BJ (cell line): Measurements from ENCODE around the gene AOC3. TPM values are rescaled to one million over a fixed set of nuclear protein-coding genes. Genes with fewer than 3 reads are reported as not detected.
"Not testable (repeated sequence)": the region's sequence is repeated elsewhere in the genome, so short reads cannot be mapped to it uniquely, and the experiment has no call there.

ENCODE experiments used
- CTCF ChIA-PET: fragments of 350-600 bp; formaldehyde crosslinking; extraction: SDS; loops from one replicate; lab custom pipeline; 2021; ENCODE audit warnings: antibody characterized with exemption, inconsistent platforms; lab: Yijun Ruan, JAX
- POLR2A ChIA-PET: fragments of 300-600 bp; sonication (Branson Sonifier 250); formaldehyde crosslinking; extraction: SDS; loops from one replicate; lab custom pipeline; 2021; ENCODE audit warnings: antibody characterized with exemption; lab: Charles Lee
- DNase-seq: peaks from one replicate; pipeline ENCODE4 v3.0.0-alpha.2; 2011; ENCODE audit warnings: low read depth
- H3K27me3 ChIP-seq: 2 replicates; pipeline ENCODE4 v1.6.0; 2011; ENCODE audit warnings: low read length; ENCODE audit not compliant: control insufficient read depth, insufficient read depth
- H3K36me3 ChIP-seq: 2 replicates; pipeline ENCODE4 v1.5.1; 2011; ENCODE audit warnings: low read length; ENCODE audit not compliant: control insufficient read depth, insufficient read depth
- H3K4me3 ChIP-seq: 2 replicates; pipeline ENCODE4 v1.5.1; 2011; ENCODE audit warnings: low read depth, mild to moderate bottlenecking, control low read depth, low read length
- CTCF ChIP-seq: IDR thresholded peaks from 2 replicates; pipeline ENCODE4 v1.5.1; 2011; ENCODE audit warnings: low read depth, mild to moderate bottlenecking, control low read depth, inconsistent platforms, low read length, moderate library complexity; ENCODE audit not compliant: insufficient read depth
- polyA plus RNA-seq: library from polyadenylated mRNA; depleted of rRNA; stranded (reverse); fragments of >200 nt; gene quantifications from 2 replicates; pipeline ENCODE4 v1.2.3, GENCODE V29; 2011

AOC3 gene
- polyA plus RNA-seq, 1 experiment: 0.22 TPM

GRCh38 chr17:42877037-42877436, 26.0 kb downstream of the AOC3 start:
- ChIA-PET CTCF (interaction anchor here (0.6 kb wide), 1 partner anchor 8 kb away, joined by 3 read pairs; no protein-coding TSS in a partner anchor), POLR2A (no interaction called here)
- H3K27me3 ChIP-seq: peaks cover 14% of the 10 kb centered on the region; the same call in 1 of the 2 replicates
- no peak for DNase-seq
- no peak for TF ChIP-seq CTCF
- H3K36me3 ChIP-seq: no peaks in the 10 kb centered on the region
- H3K4me3 ChIP-seq: no peak overlapping the region

GRCh38 chr17:42878123-42878880, 27.3 kb downstream of the AOC3 start:
- DNase-seq: no peak
- TF ChIP-seq CTCF: no peak
- H3K27me3 ChIP-seq: peaks cover 13% of the 10 kb centered on the region; the same call in 1 of the 2 replicates
- ChIA-PET POLR2A (no interaction called here), CTCF (no interaction called here)
- no peak overlapping the region for H3K4me3 ChIP-seq
- H3K36me3 ChIP-seq: no peaks in the 10 kb centered on the region

GRCh38 chr17:42878924-42879595, 28.1 kb downstream of the AOC3 start:
- Histone ChIP-seq H3K27me3 (peaks cover 12% of the 10 kb centered on the region; the same call in 1 of the 2 replicates), H3K36me3 (no peaks in the 10 kb centered on the region), H3K4me3 (no peak overlapping the region)
- TF ChIP-seq CTCF: no peak
- CTCF ChIA-PET: interaction anchor here (0.9 kb wide), 1 partner anchor 10 kb away, joined by 3 read pairs; no protein-coding TSS in a partner anchor
- POLR2A ChIA-PET: no interaction called here
- no peak for DNase-seq

GRCh38 chr17:42879596-42879985, 28.6 kb downstream of the AOC3 start:
- POLR2A ChIA-PET: no interaction called here
- DNase-seq: no peak
- Histone ChIP-seq H3K27me3 (peaks cover 12% of the 10 kb centered on the region; the same call in 1 of the 2 replicates), H3K4me3 (no peak overlapping the region), H3K36me3 (no peaks in the 10 kb centered on the region)
- TF ChIP-seq CTCF: no peak
- CTCF ChIA-PET: interaction anchor here (0.9 kb wide), 1 partner anchor 9 kb away, joined by 3 read pairs; no protein-coding TSS in a partner anchor

GRCh38 chr17:42880776-42881310, 29.8 kb downstream of the AOC3 start:
- ChIA-PET POLR2A (no interaction called here), CTCF (interaction anchor here (1.1 kb wide), 1 partner anchor 48 kb away, joined by 3 read pairs; no protein-coding TSS in a partner anchor)
- no peak for DNase-seq

GRCh38 chr17:42881706-42882105, 30.7 kb downstream of the AOC3 start:
- CTCF ChIA-PET, H3K4me3 ChIP-seq, DNase-seq, H3K36me3 ChIP-seq, POLR2A ChIA-PET: not testable (repeated sequence)
- H3K27me3 ChIP-seq: peaks cover 14% of the 10 kb centered on the region; the same call in 1 of the 2 replicates

More at GRCh38 chr17:42880776-42881310, 29.8 kb downstream of the AOC3 start:
- Histone ChIP-seq H3K4me3 (no peak overlapping the region), H3K27me3 (peaks cover 14% of the 10 kb centered on the region; the same call in 1 of the 2 replicates), H3K36me3 (no peaks in the 10 kb centered on the region)
- TF ChIP-seq CTCF: no peak
